ENCODE measurements around the gene CYTH4.

- TF ChIP-seq EZH2 (IDR thresholded peaks at IDR 0.05), result no peak
- no peak for TF ChIP-seq POLR2AphosphoS5 (IDR thresholded peaks at IDR 0.05; ENCODE audit: borderline replicate concordance, low read depth, low read length)
Measured at GRCh38 chr22:37355174-37355573, 72.9 kb downstream of the CYTH4 start.
